Measurements from ENCODE around the gene HIVEP3.

The HIVEP3 gene

DNA sequence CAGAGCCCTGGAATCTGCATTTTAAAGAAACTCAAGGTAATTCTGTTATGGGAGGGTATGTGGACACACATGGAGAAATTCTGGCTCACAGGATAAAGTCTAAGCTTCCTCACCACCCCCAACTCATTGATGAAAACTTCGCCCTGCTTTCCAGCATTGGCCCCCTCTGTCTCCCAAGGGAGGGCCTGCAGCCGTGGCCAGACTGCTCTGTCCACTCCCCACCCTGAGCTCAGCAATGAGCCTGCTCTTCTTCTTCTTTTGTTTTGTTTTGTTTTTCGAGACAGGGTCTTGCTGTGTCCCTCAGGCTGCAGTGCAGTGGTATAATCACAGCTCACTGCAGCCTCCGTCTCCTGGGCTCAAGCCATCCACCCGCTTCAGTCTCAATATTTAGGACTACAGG, 297.5 kb downstream of the HIVEP3 start:
- TF ChIP-seq, protein P1, sequence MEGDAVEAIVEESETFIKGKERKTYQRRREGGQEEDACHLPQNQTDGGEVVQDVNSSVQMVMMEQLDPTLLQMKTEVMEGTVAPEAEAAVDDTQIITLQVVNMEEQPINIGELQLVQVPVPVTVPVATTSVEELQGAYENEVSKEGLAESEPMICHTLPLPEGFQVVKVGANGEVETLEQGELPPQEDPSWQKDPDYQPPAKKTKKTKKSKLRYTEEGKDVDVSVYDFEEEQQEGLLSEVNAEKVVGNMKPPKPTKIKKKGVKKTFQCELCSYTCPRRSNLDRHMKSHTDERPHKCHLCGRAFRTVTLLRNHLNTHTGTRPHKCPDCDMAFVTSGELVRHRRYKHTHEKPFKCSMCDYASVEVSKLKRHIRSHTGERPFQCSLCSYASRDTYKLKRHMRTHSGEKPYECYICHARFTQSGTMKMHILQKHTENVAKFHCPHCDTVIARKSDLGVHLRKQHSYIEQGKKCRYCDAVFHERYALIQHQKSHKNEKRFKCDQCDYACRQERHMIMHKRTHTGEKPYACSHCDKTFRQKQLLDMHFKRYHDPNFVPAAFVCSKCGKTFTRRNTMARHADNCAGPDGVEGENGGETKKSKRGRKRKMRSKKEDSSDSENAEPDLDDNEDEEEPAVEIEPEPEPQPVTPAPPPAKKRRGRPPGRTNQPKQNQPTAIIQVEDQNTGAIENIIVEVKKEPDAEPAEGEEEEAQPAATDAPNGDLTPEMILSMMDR (IDR thresholded peaks at IDR 0.05): no peak
- Histone ChIP-seq H3K27ac (no peak overlapping the region), H3K4me3 (no peak overlapping the region)
- no peak for DNase-seq (ENCODE audit: low spot score)

DNA sequence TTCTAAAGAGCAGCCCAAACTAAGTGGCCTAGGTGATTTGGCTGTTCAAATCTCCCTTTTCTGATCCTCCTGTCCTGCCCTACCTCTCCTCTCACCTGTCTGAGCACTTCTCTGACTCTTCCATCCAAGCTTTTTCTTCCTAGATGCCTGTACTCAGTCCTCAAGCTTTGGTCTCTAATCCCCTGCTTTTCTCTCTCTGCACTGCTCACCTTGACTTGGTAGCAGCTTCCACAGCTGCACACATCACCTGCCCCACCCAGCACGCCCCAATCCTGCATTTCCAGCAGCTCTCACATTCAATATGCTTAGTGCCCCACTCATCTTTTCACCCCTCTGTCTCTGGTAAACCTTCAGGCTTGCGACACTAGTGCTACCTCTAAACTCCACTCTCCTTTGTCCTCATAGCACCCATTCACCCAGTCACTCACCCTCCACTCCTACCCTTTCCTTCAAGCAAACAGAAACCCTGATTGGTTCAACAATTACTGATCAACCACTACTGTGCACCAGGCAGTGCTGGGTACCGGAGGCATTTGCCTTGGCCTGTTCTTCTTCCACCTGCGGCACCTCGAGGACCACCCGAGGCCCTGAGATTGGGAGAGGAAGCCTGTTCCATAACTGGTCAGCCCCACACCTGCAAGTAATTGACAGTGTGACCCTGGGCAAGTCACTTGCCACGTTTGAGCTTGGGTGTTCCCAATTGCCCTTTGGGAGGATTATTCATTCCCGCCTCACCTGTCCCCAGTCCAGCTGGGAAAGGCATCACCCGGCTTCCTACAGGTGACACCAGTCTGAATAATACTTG, 298.2 kb downstream of the HIVEP3 start:
- no peak for DNase-seq (ENCODE audit: low spot score)
- no peak overlapping the region for H3K4me3 ChIP-seq
- TF ChIP-seq, protein P1 (IDR thresholded peaks at IDR 0.05): no peak
- no peak overlapping the region for H3K27ac ChIP-seq

DNA sequence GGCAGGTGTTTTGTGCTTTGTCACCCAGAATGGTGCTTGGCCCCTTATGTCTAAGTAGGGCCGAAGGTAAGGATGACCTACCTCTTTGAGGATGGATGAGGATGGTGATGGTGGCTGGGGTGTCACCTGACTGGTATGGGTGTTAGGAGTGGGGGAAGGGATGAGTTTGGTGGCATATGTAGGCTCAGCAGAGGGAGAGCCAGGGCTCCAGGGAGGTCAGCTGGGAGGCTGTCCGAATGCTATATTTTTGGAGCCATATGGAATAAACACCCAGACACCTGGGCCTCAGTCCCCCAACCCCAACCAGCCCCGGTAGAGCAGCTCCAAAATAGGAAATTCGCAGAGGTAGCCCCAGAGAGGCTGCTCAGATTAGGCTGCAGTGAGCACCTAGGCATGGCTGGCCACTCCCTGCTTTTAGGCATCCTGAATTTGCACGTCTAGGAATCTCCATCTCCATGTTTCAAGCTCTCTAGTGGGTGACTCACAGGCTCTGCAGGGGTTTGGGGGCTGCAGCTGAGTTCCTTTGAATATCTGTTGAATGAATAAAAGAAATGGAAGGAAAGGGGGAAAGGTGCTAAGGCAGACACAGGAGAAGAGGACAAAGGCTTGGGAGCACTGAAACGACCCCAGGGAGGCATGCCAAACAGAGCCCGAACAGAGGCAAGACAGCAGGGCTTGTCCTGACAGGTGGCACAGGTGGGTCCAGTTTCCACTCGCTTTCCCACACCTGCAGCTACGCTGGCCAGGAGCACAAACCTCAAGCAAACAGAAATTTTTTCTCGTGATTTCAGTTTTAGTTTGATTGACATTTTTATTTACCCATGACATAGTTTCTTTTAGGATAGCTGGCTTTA, 299.0 kb downstream of the HIVEP3 start:
- no peak for DNase-seq (ENCODE audit: low spot score)
- no peak overlapping the region for H3K4me3 ChIP-seq
- no peak overlapping the region for H3K27ac ChIP-seq
- TF ChIP-seq, protein P1 (IDR thresholded peaks at IDR 0.05): no peak

DNA sequence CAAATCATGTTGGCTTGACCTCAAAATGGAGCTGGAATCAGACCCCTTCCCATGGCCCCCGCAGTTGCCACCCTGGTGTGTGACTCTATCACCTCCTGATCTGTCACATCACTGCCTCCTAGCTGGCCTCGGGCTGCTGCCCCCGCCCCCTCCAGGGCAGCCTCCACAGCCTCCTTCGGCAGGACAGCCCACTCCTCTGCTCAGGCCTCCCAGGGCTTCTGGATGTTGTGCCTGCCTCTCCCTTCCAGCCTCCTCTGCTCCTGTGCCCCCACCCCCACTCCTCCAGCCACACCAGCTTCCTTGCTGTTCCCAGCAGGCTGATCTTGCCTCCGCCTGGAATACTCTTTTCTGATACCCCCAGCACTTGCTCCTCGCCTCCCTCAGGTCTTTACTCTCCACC, 299.9 kb downstream of the HIVEP3 start:
- TF ChIP-seq, protein P1 (IDR thresholded peaks at IDR 0.05): no peak
- H3K4me3 ChIP-seq: no peak overlapping the region
- no peak overlapping the region for H3K27ac ChIP-seq
- no peak for DNase-seq (ENCODE audit: low spot score)

DNA sequence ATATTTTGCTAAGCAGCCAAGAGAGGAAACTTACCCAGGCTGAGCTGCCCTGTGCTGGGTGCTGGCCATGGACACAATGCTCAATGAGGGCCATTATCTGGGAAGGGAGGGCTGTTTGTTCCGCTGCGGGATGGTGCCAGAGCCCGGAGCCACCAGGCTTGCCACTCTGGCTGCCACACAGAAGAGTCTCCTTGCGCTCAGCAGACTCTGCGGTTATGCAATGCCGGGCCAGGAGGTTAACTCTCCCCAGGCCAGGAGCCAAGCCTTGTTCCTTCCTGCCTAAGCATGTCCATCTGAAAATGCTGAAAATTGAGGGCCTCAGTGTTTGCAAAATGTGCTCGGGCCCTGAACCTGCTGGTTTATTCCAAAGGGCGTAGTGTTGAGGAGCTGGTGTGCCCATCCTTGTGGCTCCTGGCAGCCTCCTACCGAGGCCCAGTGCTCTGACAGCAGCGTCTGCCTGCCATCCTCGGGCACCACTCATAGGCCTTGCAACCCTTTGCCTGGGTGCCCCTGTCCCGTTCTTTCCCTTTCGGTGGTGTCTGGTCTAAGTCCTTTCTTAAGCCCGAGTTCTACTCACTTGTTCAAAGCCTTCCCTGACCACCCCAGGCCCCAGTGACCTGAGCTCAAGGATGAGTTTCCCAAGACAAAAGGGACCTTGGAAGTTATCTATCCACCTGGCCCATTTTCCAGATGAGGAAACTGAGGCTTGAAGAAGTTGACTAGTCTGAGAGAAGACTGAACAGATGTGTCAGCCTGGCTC, 300.5 kb downstream of the HIVEP3 start:
- peak overlapping the region in 1 of 2 donors; percentile 50 for H3K27ac ChIP-seq
- H3K4me3 ChIP-seq: no peak overlapping the region
- DNase-seq (ENCODE audit: low spot score): peak; percentile 85
- TF ChIP-seq, protein P1 (IDR thresholded peaks at IDR 0.05): no peak

DNA sequence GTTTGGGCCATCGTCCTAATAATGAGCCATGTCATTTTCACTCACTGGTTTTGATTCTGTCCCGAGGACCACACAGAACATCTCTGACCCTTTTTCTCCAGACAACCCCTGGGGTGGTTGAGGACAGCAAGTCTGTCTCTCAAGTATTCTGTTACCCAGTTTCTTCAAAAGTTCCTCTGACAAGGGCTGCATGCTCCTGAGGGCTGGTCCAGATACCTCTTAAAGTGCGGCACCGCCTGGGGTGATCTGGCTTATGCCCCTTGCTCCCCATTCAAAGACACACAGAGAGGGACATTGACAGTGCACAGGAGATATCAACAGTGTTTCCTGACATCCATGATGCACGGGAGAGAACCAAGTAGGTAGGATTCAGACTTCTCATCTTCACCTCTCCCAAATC, 301.4 kb downstream of the HIVEP3 start:
- Histone ChIP-seq H3K4me3 (no peak overlapping the region), H3K27ac (no peak overlapping the region)
- TF ChIP-seq, protein P1 (IDR thresholded peaks at IDR 0.05): no peak
- DNase-seq (ENCODE audit: low spot score): no peak

All from coronary artery (tissue), 2 donors.